Prostate gland (tissue), 2 donors: Measurements from ENCODE around the gene VENTX.

Experiments used
- POLR2AphosphoS5 ChIP-seq: sonication (generic); formaldehyde crosslinking; IDR thresholded peaks from one replicate; pipeline ENCODE4 v1.6.1; 2017; ENCODE audit warnings: antibody characterized with exemption
- TF ChIP-seq, protein P1 (sequence below), 4 experiments: fragments of 200-600 bp in 2 of 4; fragments of 450-650 bp in 2 of 4; sonication (generic) in 2 of 4; IDR thresholded peaks; 1 replicate in 3 of 4; 2 replicates in 1 of 4; pipeline ENCODE4 v1.5.1; 2016 to 2019; ENCODE audit warnings: antibody characterized with exemption in 4 of 4, mild to moderate bottlenecking in 2 of 4, moderate library complexity in 2 of 4

DNA sequence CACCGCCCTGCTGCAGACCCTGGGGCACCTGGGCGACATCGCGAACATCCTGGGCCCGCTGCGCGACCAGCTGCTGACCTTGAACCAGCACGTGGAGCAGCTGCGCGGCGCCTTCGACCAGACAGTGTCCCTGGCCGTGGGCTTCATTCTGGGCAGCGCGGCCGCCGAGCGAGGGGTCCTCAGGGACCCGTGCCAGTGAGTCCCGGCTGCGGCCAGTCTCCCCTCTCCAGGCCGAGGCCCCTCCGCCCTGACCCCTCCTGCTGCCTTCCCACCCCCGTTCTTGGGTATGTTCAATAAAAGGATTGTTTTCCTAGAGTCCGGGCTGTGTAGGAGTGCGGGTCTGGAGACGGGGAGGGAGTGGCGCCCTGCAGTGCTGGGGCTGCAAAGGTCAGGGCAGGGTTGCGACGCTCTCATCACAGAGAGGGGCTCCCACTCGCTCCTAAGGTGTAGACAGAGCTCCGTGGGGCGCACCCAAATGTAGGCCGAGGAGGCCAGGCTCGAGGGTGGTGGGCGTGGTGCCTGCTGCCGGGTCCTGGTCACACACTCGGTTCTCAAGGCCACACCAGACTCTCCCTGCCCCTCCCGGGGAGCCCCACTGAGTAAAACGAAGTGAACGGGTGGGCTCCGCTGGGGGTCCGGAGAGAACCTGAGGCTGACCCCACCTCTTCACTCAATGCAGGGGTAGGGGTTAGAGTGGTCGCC is 6.3 kb upstream of the VENTX start:
- TF ChIP-seq, protein P1, sequence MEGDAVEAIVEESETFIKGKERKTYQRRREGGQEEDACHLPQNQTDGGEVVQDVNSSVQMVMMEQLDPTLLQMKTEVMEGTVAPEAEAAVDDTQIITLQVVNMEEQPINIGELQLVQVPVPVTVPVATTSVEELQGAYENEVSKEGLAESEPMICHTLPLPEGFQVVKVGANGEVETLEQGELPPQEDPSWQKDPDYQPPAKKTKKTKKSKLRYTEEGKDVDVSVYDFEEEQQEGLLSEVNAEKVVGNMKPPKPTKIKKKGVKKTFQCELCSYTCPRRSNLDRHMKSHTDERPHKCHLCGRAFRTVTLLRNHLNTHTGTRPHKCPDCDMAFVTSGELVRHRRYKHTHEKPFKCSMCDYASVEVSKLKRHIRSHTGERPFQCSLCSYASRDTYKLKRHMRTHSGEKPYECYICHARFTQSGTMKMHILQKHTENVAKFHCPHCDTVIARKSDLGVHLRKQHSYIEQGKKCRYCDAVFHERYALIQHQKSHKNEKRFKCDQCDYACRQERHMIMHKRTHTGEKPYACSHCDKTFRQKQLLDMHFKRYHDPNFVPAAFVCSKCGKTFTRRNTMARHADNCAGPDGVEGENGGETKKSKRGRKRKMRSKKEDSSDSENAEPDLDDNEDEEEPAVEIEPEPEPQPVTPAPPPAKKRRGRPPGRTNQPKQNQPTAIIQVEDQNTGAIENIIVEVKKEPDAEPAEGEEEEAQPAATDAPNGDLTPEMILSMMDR (IDR thresholded peaks at IDR 0.05), result no peak
- TF ChIP-seq POLR2AphosphoS5, result no peak
